Measurements from ENCODE around the gene ZNF281.
"Not testable (repeated sequence)": the region's sequence is repeated elsewhere in the genome, so short reads cannot be mapped to it uniquely, and the experiment has no call there.

ZNF281 gene

DNA sequence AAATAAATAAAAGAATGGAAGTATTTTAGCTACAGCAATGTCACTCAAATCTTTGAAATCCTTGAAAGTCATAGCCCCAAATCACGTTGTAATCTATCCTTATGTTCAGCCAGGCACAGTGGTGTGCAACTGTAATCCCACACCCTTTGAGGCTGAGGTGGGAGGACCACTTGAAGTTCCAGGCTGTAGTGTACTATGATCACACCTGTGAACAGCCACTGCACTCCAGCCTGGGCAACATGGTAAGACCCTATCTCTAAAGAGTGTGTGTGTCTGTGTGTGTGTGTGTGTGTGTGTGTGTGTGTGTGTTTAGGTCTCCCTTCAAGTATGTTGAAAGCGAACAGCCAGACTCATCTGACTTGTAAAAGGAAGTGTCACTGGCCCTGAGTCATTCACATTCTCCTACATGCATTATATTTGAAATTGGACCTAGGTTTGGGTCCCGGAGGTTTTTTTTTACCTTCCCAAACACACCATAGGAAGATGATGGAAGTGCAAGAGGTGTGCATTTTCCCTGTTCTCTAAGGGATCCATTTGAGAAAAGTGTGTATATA lies 50.1 kb downstream of the ZNF281 start:
- no peak for DNase-seq

GRCh38 chr1:200357925-200358324 lies 51.9 kb downstream of the ZNF281 start:
- DNase-seq, result not testable (repeated sequence)

GRCh38 chr1:200355801-200356200 lies 54.0 kb downstream of the ZNF281 start:
- no peak for DNase-seq

Measured in NCI-H2029 treated with DMSO at 0.1 percent for 48 hours (cell line).